Adrenal gland (tissue), 5 donors: ENCODE results near the gene COL19A1.

Source experiments
- POLR2A ChIP-seq, 2 donors: fragments of 450-650 bp; IDR thresholded peaks; one replicate each; pipeline ENCODE4 v1.6.1; 2017; ENCODE audit warnings: antibody characterized with exemption in 2 of 2, mild to moderate bottlenecking in 2 of 2, moderate library complexity in 1 of 2
- TF ChIP-seq, protein P1 (sequence below), 6 experiments: fragments of 450-650 bp in 4 of 6; fragments of 200-600 bp in 2 of 6; sonication (generic) in 1 of 6; IDR thresholded peaks; 1 replicate in 5 of 6; 2 replicates in 1 of 6; pipeline versions ENCODE4 v1.5.1 to v1.8.0; 2016 to 2021; ENCODE audit warnings: antibody characterized with exemption in 6 of 6, mild to moderate bottlenecking in 2 of 6, moderate library complexity in 1 of 6
- donor health status: DM: no; HTN: no; CAD: no.

DNA sequence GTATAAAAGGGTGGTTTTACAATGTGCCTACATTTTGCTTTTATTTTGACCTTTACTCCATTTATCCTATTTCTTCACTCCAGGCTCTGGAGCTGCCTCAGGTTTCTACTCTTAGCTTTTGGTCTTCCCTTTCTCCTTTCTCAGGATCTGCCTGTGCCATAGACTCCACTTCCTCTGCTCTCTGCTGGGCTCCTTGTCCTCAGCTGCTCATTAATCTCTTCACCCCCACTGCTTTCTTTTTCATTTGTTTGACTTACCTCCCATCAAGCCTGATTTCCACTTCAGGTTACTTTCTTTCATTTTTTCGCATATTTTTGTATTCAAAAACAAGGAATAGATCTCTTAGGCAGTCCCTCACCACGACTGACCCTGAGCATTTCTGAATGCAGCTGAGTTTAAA lies 106.8 kb downstream of the COL19A1 start:
- TF ChIP-seq POLR2A (IDR thresholded peaks at IDR 0.05) = no peak
- TF ChIP-seq, protein P1, sequence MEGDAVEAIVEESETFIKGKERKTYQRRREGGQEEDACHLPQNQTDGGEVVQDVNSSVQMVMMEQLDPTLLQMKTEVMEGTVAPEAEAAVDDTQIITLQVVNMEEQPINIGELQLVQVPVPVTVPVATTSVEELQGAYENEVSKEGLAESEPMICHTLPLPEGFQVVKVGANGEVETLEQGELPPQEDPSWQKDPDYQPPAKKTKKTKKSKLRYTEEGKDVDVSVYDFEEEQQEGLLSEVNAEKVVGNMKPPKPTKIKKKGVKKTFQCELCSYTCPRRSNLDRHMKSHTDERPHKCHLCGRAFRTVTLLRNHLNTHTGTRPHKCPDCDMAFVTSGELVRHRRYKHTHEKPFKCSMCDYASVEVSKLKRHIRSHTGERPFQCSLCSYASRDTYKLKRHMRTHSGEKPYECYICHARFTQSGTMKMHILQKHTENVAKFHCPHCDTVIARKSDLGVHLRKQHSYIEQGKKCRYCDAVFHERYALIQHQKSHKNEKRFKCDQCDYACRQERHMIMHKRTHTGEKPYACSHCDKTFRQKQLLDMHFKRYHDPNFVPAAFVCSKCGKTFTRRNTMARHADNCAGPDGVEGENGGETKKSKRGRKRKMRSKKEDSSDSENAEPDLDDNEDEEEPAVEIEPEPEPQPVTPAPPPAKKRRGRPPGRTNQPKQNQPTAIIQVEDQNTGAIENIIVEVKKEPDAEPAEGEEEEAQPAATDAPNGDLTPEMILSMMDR (IDR thresholded peaks at IDR 0.05) = no peak
